ENCODE measurements around the gene RHBDD3.

DNA sequence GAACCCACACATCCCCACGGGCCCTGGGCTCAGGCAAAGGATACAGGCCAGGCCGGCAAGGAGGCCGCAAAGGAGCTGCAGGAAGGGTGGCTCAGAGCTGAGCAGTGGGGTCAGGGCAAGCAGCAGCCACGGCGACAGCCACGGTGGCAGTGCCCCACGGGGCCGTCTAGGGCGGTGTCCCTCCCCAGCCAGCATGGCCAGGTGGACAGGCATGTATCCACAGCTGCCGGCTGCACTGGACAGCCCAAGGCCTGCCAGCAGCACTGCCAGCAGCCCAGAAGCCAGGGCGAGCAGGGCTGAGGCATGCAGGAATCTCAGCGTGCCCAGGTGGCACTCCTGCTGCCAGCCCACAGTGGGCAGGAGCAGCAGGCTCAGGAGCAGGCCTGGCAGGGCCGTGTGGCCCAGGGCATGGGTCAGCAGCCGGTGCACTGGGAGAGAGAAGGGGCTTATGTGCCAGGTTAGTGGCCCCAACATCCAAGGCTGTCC is 3.9 kb downstream of the RHBDD3 start:
- TF ChIP-seq CTCF (IDR thresholded peaks at IDR 0.05) (no peak), POLR2A (IDR thresholded peaks at IDR 0.05) (no peak), EP300 (IDR thresholded peaks at IDR 0.05) (no peak)
